Neural cell (in vitro differentiated cells): ENCODE data around the gene OR5D16. TPM values are rescaled to one million over a fixed set of nuclear protein-coding genes. Genes with fewer than 3 reads are reported as not detected.

ENCODE experiments used
- H2AFZ ChIP-seq: fragments of 200-600, 300-800 bp; sonication (generic), shearing (Covaris generic); 2 replicates; pipeline ENCODE4 v1.6.0; 2014; ENCODE audit warnings: low read depth, mild to moderate bottlenecking, antibody characterized with exemption, low read length, moderate library complexity
- H3F3A ChIP-seq: fragments of 200-600 bp; shearing (Covaris generic); 2 replicates; pipeline ENCODE4 v1.6.1; 2016; ENCODE audit warnings: mild to moderate bottlenecking, moderate library complexity, mixed read lengths, antibody characterized with exemption, low read length; ENCODE audit not compliant: insufficient read depth, poor library complexity, severe bottlenecking
- H3K27ac ChIP-seq: fragments of 200-600, 300-800 bp; sonication (generic), shearing (Covaris generic); 2 replicates; pipeline ENCODE4 v1.5.1; 2014; ENCODE audit warnings: mild to moderate bottlenecking, low read length, moderate library complexity
- H3K27me3 ChIP-seq: fragments of 300-800, 200-600 bp; sonication (generic), shearing (Covaris generic); 2 replicates; pipeline ENCODE4 v1.6.0; 2014; ENCODE audit warnings: mild to moderate bottlenecking, low read depth, low read length, moderate library complexity; ENCODE audit not compliant: insufficient read depth
- H3K36me3 ChIP-seq: fragments of 300-800, 200-600 bp; sonication (generic), shearing (Covaris generic); 2 replicates; pipeline ENCODE4 v1.5.1; 2014; ENCODE audit warnings: mild to moderate bottlenecking, antibody characterized with exemption, low read length, moderate library complexity; ENCODE audit not compliant: insufficient read depth
- H3K4me2 ChIP-seq: fragments of 300-800, 200-600 bp; sonication (generic), shearing (Covaris generic); 2 replicates; pipeline ENCODE4 v1.6.0; 2014; ENCODE audit warnings: mild to moderate bottlenecking, low read length
- H3K4me3 ChIP-seq: fragments of 300-800, 200-600 bp; sonication (generic), shearing (Covaris generic); 2 replicates; pipeline ENCODE4 v1.5.1; 2014; ENCODE audit warnings: mild to moderate bottlenecking, low read length, moderate library complexity
- H3K79me2 ChIP-seq: fragments of 200-600 bp; shearing (Covaris generic); replicated peaks from 2 replicates; pipeline ENCODE4 v1.6.0; 2014; ENCODE audit warnings: mild to moderate bottlenecking, low read length, moderate library complexity; ENCODE audit not compliant: insufficient read depth
- H3K9ac ChIP-seq: fragments of 300-800, 200-600 bp; sonication (generic), shearing (Covaris generic); 2 replicates; pipeline ENCODE4 v1.6.1; 2016; ENCODE audit warnings: mild to moderate bottlenecking, low read length, mixed read lengths
- H3K9me2 ChIP-seq: fragments of 200-600 bp; shearing (Covaris generic); 2 replicates; pipeline ENCODE4 v1.6.1; 2016; ENCODE audit warnings: mild to moderate bottlenecking, low read length, mixed read lengths; ENCODE audit not compliant: insufficient read depth
- H3K9me3 ChIP-seq: fragments of 200-600, 300-800 bp; sonication (generic), shearing (Covaris generic); 2 replicates; pipeline ENCODE4 v1.6.1; 2016; ENCODE audit warnings: mild to moderate bottlenecking, mixed run types, low read length, moderate library complexity, mixed read lengths
- H4K20me1 ChIP-seq: fragments of 200-600 bp; shearing (Covaris generic); 2 replicates; pipeline ENCODE4 v1.6.1; 2016; ENCODE audit warnings: mild to moderate bottlenecking, mixed run types; ENCODE audit not compliant: insufficient read depth
- CTCF ChIP-seq: fragments of 450-650 bp; IDR thresholded peaks from 2 replicates; pipeline ENCODE4 v1.5.1; 2014; ENCODE audit warnings: antibody characterized with exemption, mild to moderate bottlenecking, moderate library complexity; ENCODE audit not compliant: poor library complexity, severe bottlenecking
- EP300 ChIP-seq: fragments of 450-650 bp; conservative IDR thresholded peaks from 2 replicates; pipeline ENCODE4 v1.6.1; 2014; ENCODE audit warnings: antibody characterized with exemption, mild to moderate bottlenecking, moderate library complexity; ENCODE audit not compliant: poor library complexity, severe bottlenecking
- EZH2 ChIP-seq: fragments of 200-600, 300-800 bp; shearing (Covaris generic), sonication (generic); IDR thresholded peaks from 2 replicates; pipeline ENCODE4 v1.6.1; 2014; ENCODE audit warnings: antibody characterized with exemption, low read length, borderline replicate concordance, mild to moderate bottlenecking; ENCODE audit not compliant: insufficient read depth, poor library complexity, severe bottlenecking
- MXI1 ChIP-seq: fragments of 450-650 bp; conservative IDR thresholded peaks from 2 replicates; pipeline ENCODE4 v1.6.1; 2014; ENCODE audit warnings: antibody characterized with exemption, mild to moderate bottlenecking; ENCODE audit not compliant: poor library complexity, severe bottlenecking
- POLR2AphosphoS5 ChIP-seq: IDR thresholded peaks from 2 replicates; pipeline ENCODE4 v1.6.1; 2012
- RAD21 ChIP-seq: fragments of 450-650 bp; conservative IDR thresholded peaks from 2 replicates; pipeline ENCODE4 v1.6.1; 2014; ENCODE audit warnings: antibody characterized with exemption, mild to moderate bottlenecking, moderate library complexity
- REST ChIP-seq: IDR thresholded peaks from 2 replicates; pipeline ENCODE4 v1.6.1; 2012; ENCODE audit warnings: borderline replicate concordance
- SMC3 ChIP-seq: fragments of 450-650 bp; conservative IDR thresholded peaks from 2 replicates; pipeline ENCODE4 v1.6.1; 2014; ENCODE audit warnings: antibody characterized with exemption, mild to moderate bottlenecking, moderate library complexity; ENCODE audit not compliant: poor library complexity
- TAF1 ChIP-seq: IDR thresholded peaks from 2 replicates; pipeline ENCODE4 v1.6.1; 2012; ENCODE audit warnings: low read depth
- polyA minus RNA-seq: library from RNA; depleted of rRNA, polyadenylated mRNA; stranded (reverse); fragments of >200 nt; gene quantifications from 2 replicates; pipeline ENCODE4 v1.2.3, GENCODE V29; 2014
- polyA plus RNA-seq: library from polyadenylated mRNA; depleted of rRNA; stranded (reverse); fragments of >200 nt; gene quantifications from 2 replicates; pipeline ENCODE4 v1.2.3, GENCODE V29; 2014

Gene OR5D16
- not detected in 2 replicates for polyA plus RNA-seq
- polyA minus RNA-seq: not detected in 2 replicates

- no peak within 1 kb of the TSS for H3K27ac ChIP-seq
- no peaks in the 10 kb centered on the region for H3K27me3 ChIP-seq
- H2AFZ ChIP-seq: no peak within 1 kb of the TSS
- H3K9ac ChIP-seq: no peak within 1 kb of the TSS
- no peak within 1 kb of the TSS for H3K4me2 ChIP-seq
- H3K36me3 ChIP-seq: no peaks in the 10 kb centered on the region
- no peaks in the 10 kb centered on the region for H3K9me2 ChIP-seq
- TF ChIP-seq TAF1 (no peak), EZH2 (no peak)
- no peak within 1 kb of the TSS for H3K4me3 ChIP-seq
- no peaks in the 10 kb centered on the region for H4K20me1 ChIP-seq
- H3K9me3 ChIP-seq: no peaks in the 10 kb centered on the region
- no peaks in the 10 kb centered on the region for H3K79me2 ChIP-seq
- H3F3A ChIP-seq: no peaks in the 10 kb centered on the region
Measured at GRCh38 chr11:55838452-55838851, at the start of gene OR5D16. Gene OR5D16, plus strand, starts transcription at chr11:55838752. Its CDS starts 0 bp downstream, at chr11:55838752.

- no peaks in the 10 kb centered on the region for H3K79me2 ChIP-seq
- no peaks in the 10 kb centered on the region for H3K27me3 ChIP-seq
- H3K4me3 ChIP-seq: no peak overlapping the region
- no peaks in the 10 kb centered on the region for H3K9me3 ChIP-seq
- no peak for TF ChIP-seq EP300
- no peak for TF ChIP-seq REST
- TF ChIP-seq RAD21: no peak
- TF ChIP-seq POLR2AphosphoS5: no peak
- TF ChIP-seq SMC3: no peak
- TF ChIP-seq EZH2: no peak
- no peak for TF ChIP-seq CTCF
- no peak for TF ChIP-seq MXI1
- TF ChIP-seq TAF1: no peak
- no peaks in the 10 kb centered on the region for H3K9me2 ChIP-seq
- H3K27ac ChIP-seq: no peak overlapping the region
- H2AFZ ChIP-seq: no peak overlapping the region
- H4K20me1 ChIP-seq: no peaks in the 10 kb centered on the region
- no peaks in the 10 kb centered on the region for H3K36me3 ChIP-seq
- no peak overlapping the region for H3K9ac ChIP-seq
- H3F3A ChIP-seq: no peaks in the 10 kb centered on the region
- no peak overlapping the region for H3K4me2 ChIP-seq
Measured at GRCh38 chr11:55791606-55792005, 46.9 kb upstream of the OR5D16 start.

GRCh38 chr11:55793321-55793720 lies 45.2 kb upstream of the OR5D16 start:
- Histone ChIP-seq H3K79me2 (no peaks in the 10 kb centered on the region), H3K9ac (no peak overlapping the region), H3K9me3 (no peaks in the 10 kb centered on the region), H3K4me2 (no peak overlapping the region), H3K27ac (no peak overlapping the region), H3K9me2 (no peaks in the 10 kb centered on the region), H2AFZ (no peak overlapping the region), H3F3A (no peaks in the 10 kb centered on the region), H4K20me1 (no peaks in the 10 kb centered on the region), H3K27me3 (no peaks in the 10 kb centered on the region), H3K36me3 (no peaks in the 10 kb centered on the region), H3K4me3 (no peak overlapping the region)
- TF ChIP-seq POLR2AphosphoS5: no peak
- no peak for TF ChIP-seq TAF1
